Measurements from ENCODE around the gene PRXL2B.
A peak's percentile ranks its signal among the peaks of the same experiment; 100 is the strongest.
"Not testable (repeated sequence)": the region's sequence is repeated elsewhere in the genome, so short reads cannot be mapped to it uniquely, and the experiment has no call there.

Gene PRXL2B

DNA sequence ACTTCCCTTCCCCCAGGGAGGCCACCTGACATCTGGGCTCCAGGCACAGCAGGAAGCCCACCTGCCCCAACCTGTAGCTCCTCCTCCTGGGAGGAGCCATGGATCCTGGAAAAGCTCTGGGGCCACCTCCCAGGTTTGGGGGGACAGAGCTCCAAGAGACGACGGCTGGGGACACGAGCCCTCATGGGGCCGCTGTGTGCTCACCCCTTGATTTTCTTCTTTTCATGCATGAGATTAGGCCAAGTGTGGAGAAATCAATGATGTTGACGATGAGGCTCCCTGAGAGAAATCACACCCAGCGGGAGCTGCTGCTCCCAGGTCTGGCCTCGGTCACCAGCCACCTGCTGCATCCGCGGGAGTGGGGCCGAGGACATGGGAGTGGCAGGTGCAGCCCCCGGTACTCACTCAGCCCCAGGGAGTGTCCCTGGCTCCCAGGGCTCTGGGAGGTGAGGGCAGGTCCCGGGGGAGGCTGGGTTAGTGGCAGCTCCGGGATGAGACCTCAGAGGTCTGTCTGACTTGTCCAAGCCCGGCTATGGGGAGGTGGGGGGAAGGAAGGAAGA, 21.7 kb upstream of the PRXL2B start:
- no peak for DNase-seq

DNA sequence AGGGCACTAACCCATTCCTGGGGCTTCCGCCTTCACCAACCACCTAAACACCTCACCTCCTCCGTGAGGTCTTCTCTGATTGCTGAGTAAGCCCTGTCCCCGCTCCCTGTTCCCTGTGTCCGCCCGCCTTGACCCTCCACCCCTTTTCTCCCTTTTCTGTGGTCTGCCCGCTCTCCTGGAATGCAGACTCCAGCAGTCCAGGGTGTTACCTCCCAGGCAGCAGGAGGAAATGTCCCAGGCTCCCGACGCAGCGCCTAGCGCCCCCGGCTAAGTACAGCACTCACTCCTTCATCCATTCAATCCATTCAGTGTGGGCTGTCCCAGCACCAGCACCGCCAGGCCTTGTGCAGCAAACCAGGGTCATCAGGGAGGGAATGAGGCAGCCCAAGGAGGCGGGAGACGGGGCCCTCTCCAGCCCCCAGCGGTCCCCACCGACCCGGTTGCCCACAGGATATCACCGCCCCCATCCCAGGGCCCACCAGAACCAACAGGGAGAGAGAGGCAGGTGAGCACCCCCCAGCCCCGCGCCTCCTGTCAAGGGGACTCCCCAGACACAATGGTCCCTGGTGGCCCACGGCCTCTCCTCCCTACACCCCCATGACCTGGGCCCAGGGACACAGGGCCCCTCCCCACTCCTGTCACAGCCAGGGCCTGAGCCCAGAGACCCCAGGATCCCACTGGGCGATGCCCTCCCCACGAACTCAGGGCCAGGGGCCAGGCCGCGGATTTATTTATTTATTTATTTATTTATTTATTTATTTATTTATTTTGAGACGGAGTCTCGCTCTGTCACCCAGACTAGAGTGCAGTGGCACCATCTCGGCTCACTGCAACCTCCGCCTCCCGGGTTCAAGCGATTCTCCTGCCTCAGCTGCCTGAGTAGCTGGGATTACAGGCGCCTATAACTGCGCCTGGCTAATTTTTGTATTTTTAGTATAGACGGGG, 20.2 kb upstream of the PRXL2B start:
- no peak for DNase-seq

DNA sequence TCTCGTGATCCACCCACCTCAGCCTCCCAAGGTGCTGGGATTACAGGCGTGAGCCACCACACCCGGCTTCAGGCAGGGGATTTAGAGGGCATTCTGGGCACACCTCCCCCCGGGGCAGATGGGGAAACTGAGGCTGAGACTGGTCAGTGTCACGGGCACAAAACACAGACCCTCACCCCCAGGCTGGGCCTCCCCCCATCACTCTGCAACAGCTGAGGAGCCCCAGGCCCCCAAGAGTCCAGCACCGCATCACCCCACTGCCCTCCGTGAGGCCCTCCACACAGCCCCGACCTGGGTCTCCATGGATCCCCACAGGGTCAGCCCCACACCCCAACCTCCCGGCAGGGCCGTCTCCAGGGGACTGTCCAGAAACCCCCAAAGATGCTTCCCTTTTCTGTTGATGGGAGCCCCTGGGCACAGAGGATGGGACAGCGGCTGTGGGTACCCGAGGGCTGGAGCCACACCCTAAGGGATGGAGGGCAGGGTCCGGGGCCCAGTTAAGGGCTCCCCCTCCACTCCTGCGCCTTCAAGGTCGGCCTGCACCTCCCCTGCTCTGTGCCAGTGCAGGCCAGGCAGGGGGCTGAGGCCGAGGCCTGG, 19.4 kb upstream of the PRXL2B start:
- DNase-seq: no peak

DNA sequence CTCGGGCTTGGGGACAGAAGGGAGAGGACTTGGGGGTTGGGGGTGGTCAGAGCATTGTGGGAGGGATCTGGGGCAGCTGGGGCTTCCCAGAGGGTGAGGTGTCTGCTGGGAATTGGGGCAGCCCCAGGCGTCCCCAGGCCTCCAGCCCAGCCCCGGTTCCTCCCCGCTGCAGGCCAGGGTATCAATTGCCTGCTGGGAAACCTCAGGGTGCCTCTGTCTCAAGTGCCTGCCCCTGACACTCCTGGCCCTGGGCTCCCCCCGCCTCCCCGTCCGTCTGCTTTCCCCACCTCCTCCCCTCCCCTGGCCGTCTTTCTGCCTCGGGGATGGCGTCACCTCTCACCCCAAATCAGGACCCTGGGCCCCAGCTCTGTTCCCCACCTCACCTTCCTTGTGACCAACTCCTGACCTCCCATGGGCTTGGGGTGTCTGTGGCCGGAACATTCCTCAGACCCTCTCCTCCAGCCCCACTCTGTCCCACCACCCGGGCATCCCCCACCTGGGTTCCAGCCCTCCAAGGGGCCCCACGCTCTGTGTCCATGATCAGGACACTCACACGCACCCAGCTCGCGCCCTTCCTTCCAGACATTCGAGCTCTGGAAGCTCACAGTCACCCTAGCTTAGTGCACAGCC, 18.3 kb upstream of the PRXL2B start:
- not testable (repeated sequence) for DNase-seq

DNA sequence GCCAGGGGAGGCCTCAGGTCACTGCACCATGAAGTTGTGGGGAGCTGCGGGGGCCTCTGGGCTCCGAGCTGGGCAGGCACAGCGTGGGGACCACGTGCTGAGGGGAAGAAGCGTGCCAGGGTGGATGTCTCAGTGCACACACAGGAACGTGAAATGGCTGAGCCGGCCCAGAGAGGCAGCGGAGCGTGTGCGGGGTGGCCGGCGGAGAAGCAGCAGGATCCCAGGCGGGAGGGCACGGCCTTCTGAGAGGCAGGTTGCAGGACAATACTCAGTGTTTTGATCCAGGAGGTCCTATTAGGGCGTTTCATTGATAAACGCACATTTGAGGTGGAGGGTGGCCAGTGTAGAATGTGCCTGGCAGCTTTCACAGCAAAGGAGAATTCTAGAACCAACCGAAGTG, 17.5 kb upstream of the PRXL2B start:
- no peak for DNase-seq

DNA sequence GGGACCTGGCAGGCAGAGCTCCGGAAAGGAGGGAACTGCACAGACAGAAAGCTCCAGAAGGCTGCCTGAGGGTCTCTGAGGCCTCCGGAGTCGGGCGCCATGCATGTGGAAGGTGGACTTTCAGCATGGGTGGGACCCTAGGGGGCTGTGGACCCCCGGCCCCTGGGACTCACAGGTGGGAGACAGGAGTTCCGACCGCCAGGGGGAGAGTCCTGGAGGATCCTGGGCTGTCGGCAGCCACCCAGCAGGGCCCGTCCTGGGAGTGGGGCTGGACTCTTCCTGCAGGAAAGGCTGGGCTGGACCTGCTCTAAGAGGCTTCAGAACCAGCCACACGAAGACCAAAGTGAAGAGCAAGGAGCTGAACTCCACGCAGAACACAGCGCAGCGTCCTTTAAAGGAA, 16.9 kb upstream of the PRXL2B start:
- DNase-seq: not testable (repeated sequence)

DNA sequence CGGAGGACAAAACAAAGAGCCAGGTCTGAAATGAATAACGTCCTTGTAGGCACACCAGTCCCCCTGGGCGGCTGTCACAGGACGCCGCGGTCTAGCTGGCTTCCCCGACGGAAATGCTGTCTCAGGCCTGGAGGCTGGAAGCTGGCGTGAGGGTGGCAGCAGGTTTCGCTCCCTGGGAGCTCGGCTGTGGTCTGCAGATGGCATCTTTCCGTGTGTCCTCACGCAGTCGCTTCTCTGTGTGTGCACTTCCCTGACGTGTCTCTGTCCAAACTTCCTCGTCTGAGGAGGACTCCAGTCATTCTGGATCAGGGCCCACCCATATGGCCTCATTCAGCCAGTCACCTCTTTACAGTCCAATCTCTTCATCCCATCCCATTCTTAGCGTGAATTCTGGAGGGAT, 16.2 kb upstream of the PRXL2B start:
- no peak for DNase-seq

DNA sequence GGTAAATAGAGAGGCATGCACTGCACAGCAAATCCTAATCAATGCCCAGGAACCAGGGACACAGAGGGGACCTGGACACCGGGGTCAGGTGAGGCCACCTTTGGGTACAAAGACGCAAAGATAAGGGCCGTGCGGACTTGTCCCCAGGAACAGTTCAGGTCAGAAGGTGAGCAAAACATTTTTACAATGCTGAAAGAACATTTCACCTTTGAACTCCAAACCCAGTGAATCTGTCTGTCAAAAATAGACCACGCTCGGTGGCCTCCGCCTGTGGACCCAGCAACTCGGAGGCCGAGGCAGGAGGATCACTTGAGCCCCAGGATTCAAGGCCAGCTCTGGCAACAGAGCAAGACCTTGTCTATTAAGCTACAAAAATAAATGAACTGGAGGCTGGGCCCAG, 15.2 kb upstream of the PRXL2B start:
- no peak for DNase-seq

DNA sequence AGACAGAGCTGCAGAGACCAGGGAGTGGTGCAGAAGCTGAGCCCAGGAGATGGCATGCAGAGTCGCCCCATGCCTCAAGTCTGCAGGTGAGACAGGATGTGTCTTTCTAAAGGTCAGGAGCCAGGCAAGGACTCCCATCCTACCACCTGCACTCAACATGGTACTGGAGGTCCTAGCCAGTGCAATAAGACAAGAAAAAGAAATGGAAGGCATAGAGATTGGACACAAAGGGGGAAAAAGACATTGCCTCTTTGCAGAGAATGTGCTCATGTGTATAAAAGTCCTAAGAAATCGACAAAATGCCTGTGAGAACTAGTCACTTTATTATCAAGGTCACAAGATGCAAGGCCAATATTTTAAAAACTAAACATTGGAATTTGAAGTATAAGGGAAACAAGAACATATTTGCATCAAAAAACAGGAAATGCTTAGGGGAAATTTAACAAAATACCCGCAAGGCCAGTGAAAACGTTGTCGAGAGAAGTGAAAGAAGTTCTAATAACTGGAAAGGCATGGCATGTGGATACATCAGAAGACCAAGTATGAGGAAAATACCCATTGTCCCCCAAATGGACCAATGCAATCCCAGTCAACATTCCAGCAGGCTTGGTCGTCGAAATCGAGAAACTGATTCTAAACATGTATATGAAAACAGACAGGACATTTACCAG, 13.2 kb upstream of the PRXL2B start:
- no peak for DNase-seq

DNA sequence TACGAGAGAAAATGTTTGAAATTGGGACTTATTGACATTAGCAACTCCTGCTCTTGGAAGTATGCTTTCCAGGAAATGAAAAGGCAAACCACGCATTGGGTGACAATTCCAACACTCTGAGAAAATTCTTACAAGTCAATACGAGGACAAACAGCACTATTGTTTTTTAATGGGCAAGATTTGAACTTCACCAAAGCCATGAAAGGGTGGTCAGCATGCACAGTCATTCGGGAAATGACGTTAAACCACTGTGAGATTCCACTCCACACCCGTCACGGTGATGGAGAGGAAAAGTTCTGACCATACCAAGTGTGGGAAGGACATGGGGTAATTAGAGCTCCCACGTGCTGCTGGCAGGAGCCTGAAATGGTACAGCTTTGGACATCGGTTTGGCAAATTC, 12.2 kb upstream of the PRXL2B start:
- no peak for DNase-seq

DNA sequence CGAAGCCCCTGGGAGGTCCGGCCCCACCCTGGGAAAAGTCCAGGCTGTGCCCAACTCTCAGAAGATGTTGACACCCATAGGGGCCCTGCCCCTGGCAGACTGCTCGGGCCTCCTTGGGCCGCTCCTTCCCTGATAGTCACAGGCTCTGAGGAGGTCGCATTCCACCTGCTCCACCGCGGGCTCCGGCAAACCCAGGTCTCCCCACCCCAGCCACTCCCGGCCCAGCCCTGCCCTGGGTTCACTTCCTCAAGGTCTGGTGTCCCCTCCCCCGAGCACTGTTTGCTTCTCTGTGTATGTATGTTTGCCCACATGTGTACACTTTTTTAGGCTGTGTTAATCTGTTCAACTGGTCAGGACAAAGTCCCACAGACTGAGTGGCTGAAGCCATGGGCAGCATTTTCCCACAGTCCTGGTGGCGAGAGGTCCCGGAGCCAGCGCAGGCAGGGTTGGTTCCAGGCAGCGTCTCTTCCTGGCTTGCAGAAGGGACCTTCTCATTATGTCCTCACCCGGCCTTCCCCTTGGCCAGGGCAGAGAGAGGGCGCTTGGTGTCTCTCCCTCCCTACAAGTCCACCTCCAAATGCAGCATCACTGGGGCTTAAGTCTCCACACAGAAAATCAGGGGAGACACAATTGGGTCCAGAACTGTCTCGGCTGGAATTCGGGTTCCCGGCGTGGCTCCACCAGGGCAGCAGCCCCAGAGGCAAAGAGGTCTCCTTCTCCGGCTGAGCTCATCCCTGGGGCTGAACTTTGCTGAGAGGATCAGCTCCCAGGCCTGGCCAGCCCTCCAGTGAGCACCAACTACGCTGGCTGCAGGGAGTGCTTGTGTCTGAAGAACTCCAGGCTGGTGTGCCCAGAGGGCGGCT, 10.5 kb upstream of the PRXL2B start:
- DNase-seq: no peak

DNA sequence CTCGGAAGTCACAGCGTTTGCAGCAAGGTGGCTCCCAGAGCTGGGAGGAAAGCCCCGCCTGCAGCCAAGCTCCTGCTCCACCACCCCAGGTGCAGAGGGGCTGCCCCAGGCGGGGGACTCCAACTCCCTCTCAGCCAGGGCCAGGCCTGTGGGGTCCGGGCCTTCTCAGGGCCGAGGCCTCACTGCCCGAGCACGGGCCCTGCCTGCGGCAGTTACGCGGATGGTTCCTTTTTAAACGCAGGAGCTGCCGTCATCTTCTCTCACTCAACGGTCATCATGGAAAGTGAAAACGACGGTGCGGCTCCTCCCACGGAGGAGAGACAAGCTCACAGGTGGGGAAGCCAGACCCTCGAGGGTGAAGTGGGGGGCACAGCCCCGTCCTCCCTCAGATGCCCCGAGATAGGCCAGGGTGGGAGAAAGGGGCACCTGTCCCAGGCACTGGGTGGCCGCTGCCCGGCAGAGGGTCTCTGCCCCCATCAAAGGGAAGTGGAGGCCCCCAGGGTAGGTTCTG, 9.0 kb upstream of the PRXL2B start:
- DNase-seq: not testable (repeated sequence)

DNA sequence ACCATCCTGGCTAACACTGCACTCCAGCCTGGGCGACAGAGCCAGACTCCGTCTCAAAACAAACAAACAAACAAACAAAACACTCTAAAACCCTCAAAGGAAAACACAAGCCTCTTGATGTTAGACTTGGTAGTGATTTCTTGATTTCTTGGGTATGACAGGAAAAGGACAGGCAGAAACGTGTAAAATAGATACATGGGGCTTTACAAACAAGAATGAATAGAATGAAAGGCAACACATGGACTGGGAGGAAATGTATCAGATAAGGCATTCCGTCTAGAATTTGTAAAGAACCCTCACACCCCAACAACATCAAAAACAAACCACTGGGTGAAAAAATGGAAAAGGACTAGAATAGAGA, 7.8 kb upstream of the PRXL2B start:
- no peak for DNase-seq

DNA sequence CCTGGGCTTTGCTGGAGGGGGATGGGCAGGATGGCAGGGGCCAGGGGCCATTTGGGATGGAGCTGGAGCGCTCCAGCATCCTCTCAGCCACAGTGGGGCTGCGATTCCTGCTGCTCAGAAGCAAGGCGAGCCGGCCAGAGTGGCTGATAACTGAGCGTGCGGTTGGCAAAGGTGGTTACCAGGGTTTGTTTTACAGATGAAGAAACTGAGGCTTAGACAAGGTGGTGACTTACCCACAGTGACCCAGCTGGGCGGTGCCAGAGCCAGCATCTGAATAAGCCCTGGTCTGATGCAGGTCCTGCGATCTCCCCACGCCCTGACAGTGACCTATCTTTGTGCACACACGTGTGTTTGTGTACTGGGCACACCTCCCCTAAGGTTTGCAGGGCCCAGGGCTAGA, 5.9 kb upstream of the PRXL2B start:
- DNase-seq: no peak

DNA sequence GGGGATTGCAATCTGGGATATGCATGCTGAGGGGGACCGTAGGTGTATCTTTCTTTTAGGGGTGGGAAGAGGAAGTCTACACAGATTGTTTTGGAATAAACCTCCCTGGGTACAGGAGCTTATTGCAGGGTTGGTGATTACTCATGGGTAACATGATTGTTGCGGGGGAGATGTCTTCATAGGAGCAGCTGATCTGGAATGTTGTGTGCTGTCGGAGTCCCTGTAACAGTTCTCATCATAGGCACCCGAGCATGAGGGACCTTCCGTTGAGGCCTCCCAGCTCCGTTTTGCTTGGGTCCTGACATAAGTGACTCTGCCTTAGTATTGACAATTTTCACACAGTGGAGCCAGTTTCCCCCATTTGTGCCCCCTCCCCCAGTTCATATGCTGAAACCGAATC, 4.2 kb upstream of the PRXL2B start:
- no peak for DNase-seq

DNA sequence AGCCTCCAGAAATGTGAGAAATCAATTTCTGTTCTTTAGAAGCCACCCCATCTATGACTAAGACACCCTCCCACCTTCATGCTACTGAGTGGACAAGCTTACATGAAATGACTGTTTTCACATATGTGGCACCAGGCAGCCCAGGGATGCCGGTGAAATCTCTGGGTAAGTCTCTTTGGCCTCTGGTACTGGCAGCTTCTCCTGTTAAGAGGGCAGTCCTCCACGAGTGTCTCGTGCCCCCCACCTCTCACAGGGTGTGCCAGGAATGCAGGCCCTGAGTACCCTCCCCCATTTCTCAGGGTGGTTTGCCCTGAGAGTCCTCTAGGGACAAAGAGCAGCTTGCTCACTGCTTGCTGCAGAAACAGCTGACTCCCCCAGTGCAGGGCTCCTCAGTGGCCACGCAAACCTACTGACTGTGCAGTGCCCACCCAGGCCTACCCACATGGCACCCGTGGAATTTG, 3.2 kb upstream of the PRXL2B start:
- no peak for DNase-seq

DNA sequence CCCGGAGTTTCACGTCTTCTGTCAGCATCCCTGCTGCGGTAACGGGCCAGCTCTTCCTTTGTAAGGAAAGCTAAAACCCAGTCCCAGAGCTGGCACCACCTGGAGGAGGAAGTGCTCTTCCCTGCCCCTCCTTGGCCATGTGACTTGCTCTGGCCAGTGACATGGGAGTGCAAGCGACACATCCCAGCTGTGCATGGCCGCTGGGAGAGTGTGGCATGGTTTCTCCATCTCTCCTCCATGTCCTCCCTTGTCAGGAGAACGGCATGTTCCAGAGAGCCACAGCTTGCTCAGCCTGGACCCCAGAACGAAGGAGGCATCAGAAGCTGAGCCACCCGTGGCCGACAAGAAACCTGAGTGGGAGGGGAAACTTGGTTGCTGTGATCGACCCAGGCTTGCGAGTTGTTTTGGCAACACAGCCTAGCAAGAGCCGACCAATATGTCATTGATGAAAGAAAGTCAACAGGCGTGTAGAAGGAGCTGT, 2.7 kb upstream of the PRXL2B start:
- no peak for DNase-seq

DNA sequence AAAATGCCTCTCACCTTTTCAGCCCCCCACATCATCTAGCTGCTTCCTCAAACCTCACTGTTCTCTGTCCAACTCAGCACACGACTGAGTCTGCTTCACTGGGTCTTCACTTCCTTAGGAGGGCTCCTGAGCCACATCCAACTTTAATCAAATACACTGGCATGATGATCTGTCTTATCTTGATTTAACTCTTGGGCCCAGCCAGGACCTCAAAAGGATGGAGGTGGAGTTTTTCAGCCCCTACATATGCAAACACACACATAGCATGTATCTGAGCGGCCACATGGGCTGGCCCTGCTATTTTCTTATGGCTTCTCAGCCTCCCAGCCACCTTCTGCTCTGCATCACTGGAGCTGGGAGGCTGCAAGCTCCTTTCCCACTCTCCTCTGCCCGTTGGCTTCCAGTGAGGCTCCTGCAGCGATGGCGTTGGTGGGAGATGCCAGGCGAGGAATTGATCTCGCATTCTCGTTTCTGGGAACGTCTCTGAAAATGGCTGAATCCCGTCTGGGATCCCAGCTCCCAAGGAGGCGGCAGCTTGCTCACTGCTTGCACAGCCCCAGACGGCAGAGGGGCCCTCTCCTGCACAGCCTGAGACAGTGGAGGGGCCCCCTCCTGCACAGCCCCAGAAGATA, 1.8 kb upstream of the PRXL2B start:
- no peak for DNase-seq

DNA sequence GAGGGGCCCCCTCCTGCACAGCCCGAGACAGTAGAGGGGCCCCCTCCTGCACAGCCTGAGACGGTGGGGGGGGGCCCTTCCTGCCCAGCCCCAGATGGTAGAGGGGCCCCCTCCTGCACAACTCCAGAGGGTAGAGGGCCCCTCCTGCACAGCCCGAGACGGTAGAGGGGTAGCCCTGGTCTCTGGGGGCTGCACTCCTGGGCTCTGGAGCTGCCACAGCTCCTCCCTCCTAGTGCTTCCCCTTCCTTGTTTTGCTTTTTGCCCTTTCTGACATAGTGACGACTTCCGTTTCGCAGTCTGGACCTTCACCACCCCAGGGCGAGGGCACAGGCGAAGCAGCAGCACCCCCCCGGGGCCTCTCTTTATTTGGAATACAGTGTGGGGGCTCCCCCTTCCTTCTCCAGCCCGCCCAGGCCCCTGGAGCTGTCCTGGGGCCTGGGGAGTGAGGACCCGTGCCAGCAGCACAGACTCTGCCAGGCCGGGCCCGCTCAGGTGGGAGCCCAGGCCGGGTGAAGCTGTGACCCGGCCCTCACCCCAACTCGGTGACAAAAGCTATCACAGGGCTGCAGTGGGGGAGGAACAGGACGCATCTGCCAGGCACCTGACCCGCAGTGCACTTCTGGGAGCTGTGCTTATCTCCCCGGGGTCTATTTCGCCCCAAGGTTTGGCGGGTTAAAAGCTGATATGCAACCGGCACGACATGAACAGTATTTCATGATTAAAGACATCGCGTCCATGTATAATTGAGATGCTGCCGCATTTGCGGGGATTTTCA, 1.1 kb upstream of the PRXL2B start:
- peak in 2 of 4 experiments; percentile 53 to 63 for DNase-seq

Data from activated naive CD4-positive, alpha-beta T cell (primary cell).